HL-60 (cell line): Measurements from ENCODE around the gene TARBP2.

Experiments
- CTCF ChIP-seq: IDR thresholded peaks from one replicate; pipeline ENCODE4 v1.5.1; 2011; ENCODE audit warnings: low read length, control low read depth, inconsistent platforms; ENCODE audit not compliant: insufficient read depth
- POLR2AphosphoS5 ChIP-seq: IDR thresholded peaks from 2 replicates; pipeline ENCODE4 v1.6.1; 2012; ENCODE audit warnings: low read depth
- REST ChIP-seq: IDR thresholded peaks from 2 replicates; pipeline ENCODE4 v1.6.1; 2012; ENCODE audit warnings: low read depth; ENCODE audit not compliant: insufficient replicate concordance

- TF ChIP-seq CTCF: no peak
- no peak for TF ChIP-seq POLR2AphosphoS5
- no peak for TF ChIP-seq REST
These were observed 37.2 kb downstream of the TARBP2 start for GRCh38 chr12:53538209-53538689.
